ENCODE measurements around the gene ARID3B. TPM values are rescaled to one million over a fixed set of nuclear protein-coding genes. Genes with fewer than 3 reads are reported as not detected.

Gene ARID3B
- total RNA-seq, 2 experiments from 2014 or later: 3.2 to 7.5 TPM

- Histone ChIP-seq H4K20me1 (ENCODE audit: insufficient read depth, low read length) (no peaks in the 10 kb centered on the region; the same call in 1 of the 2 replicates), H3K4me1 (ENCODE audit: insufficient read depth, low read length, poor library complexity, severe bottlenecking) (no peaks in the 10 kb centered on the region), H3K4me3 (ENCODE audit: low read depth, low read length, poor library complexity, severe bottlenecking) (no peak overlapping the region), H3K9me3 (ENCODE audit: low read length) (no peaks in the 10 kb centered on the region), H3K4me2 (ENCODE audit: low read length) (no peak overlapping the region), H3K36me3 (ENCODE audit: insufficient read depth, low read length) (no peaks in the 10 kb centered on the region), H3K27ac (ENCODE audit: low read depth, low read length, poor library complexity, severe bottlenecking) (no peak overlapping the region), H2AFZ (ENCODE audit: low read length) (no peak overlapping the region), H3K79me2 (ENCODE audit: insufficient read depth, low read depth, low read length) (no peaks in the 10 kb centered on the region), H3K9me2 (ENCODE audit: insufficient read depth, low read length) (no peaks in the 10 kb centered on the region)
- TF ChIP-seq EZH2phosphoT487 (IDR thresholded peaks at IDR 0.05; ENCODE audit: borderline replicate concordance, low read depth, low read length) (no peak), CTCF (conservative IDR thresholded peaks at IDR 0.05; ENCODE audit: low read length) (no peak)
- DNase-seq (ENCODE audit: low spot score): no peak
- ChIA-PET CTCF (ENCODE audit: unreplicated experiment) (no interaction called here), POLR2A (interaction anchor here (0.9 kb wide), 1 partner anchor 61 kb away, joined by 3 read pairs; no protein-coding TSS in a partner anchor)
- intact Hi-C loops (cut with micrococcal nuclease; ENCODE audit: unreplicated experiment): no loop called here
- no TSS peak for BruUV-seq (replicated peaks)
These were observed 11.9 kb downstream of the ARID3B start for GRCh38 chr15:74552773-74553441.

GRCh38 chr15:74555192-74555591, 14.2 kb downstream of the ARID3B start:
- Histone ChIP-seq H2AFZ (ENCODE audit: low read length) (no peak overlapping the region), H3K9me2 (ENCODE audit: insufficient read depth, low read length) (no peaks in the 10 kb centered on the region), H3K36me3 (ENCODE audit: insufficient read depth, low read length) (no peaks in the 10 kb centered on the region), H3K9me3 (ENCODE audit: low read length) (no peaks in the 10 kb centered on the region), H3K79me2 (ENCODE audit: insufficient read depth, low read depth, low read length) (no peaks in the 10 kb centered on the region), H3K4me2 (ENCODE audit: low read length) (no peak overlapping the region), H3K4me1 (ENCODE audit: insufficient read depth, low read length, poor library complexity, severe bottlenecking) (no peaks in the 10 kb centered on the region), H3K4me3 (ENCODE audit: low read depth, low read length, poor library complexity, severe bottlenecking) (no peak overlapping the region), H3K27ac (ENCODE audit: low read depth, low read length, poor library complexity, severe bottlenecking) (no peak overlapping the region), H4K20me1 (ENCODE audit: insufficient read depth, low read length) (no peaks in the 10 kb centered on the region)
- no TSS peak for BruUV-seq (replicated peaks)
- POLR2A ChIA-PET: interaction anchor here (0.6 kb wide), 1 partner anchor 15 kb away, joined by 4 read pairs; no protein-coding TSS in a partner anchor
- TF ChIP-seq CTCF (conservative IDR thresholded peaks at IDR 0.05; ENCODE audit: low read length) (no peak), EZH2phosphoT487 (IDR thresholded peaks at IDR 0.05; ENCODE audit: borderline replicate concordance, low read depth, low read length) (no peak)
- CTCF ChIA-PET (ENCODE audit: unreplicated experiment): no interaction called here
- intact Hi-C loops (cut with micrococcal nuclease; ENCODE audit: unreplicated experiment): no loop called here
- no peak for DNase-seq (ENCODE audit: low spot score)

GRCh38 chr15:74558706-74559105, 17.7 kb downstream of the ARID3B start:
- Histone ChIP-seq H3K9me3 (ENCODE audit: low read length) (no peaks in the 10 kb centered on the region), H3K9me2 (ENCODE audit: insufficient read depth, low read length) (no peaks in the 10 kb centered on the region), H3K36me3 (ENCODE audit: insufficient read depth, low read length) (no peaks in the 10 kb centered on the region), H4K20me1 (ENCODE audit: insufficient read depth, low read length) (no peaks in the 10 kb centered on the region), H3K4me2 (ENCODE audit: low read length) (no peak overlapping the region), H3K79me2 (ENCODE audit: insufficient read depth, low read depth, low read length) (no peaks in the 10 kb centered on the region), H3K4me3 (ENCODE audit: low read depth, low read length, poor library complexity, severe bottlenecking) (no peak overlapping the region), H2AFZ (ENCODE audit: low read length) (no peak overlapping the region), H3K27ac (ENCODE audit: low read depth, low read length, poor library complexity, severe bottlenecking) (no peak overlapping the region), H3K4me1 (ENCODE audit: insufficient read depth, low read length, poor library complexity, severe bottlenecking) (no peaks in the 10 kb centered on the region)
- no peak for DNase-seq (ENCODE audit: low spot score)
- ChIA-PET POLR2A (interaction anchor here (0.6 to 0.7 kb wide), 4 partner anchors 9 to 345 kb away, joined by 3 to 7 read pairs (median 4); no protein-coding TSS in a partner anchor), CTCF (ENCODE audit: unreplicated experiment) (no interaction called here)
- no TSS peak for BruUV-seq (replicated peaks)
- intact Hi-C loops (cut with micrococcal nuclease; ENCODE audit: unreplicated experiment): no loop called here
- TF ChIP-seq CTCF (conservative IDR thresholded peaks at IDR 0.05; ENCODE audit: low read length) (no peak), EZH2phosphoT487 (IDR thresholded peaks at IDR 0.05; ENCODE audit: borderline replicate concordance, low read depth, low read length) (no peak)
